ENCODE data around the gene ICAM4.

Gene ICAM4

GRCh38 chr19:10316229-10317044 lies 29.7 kb downstream of the ICAM4 start:
- DNase-seq (ENCODE audit: extremely low spot score): no peak
- TF ChIP-seq, protein P1, sequence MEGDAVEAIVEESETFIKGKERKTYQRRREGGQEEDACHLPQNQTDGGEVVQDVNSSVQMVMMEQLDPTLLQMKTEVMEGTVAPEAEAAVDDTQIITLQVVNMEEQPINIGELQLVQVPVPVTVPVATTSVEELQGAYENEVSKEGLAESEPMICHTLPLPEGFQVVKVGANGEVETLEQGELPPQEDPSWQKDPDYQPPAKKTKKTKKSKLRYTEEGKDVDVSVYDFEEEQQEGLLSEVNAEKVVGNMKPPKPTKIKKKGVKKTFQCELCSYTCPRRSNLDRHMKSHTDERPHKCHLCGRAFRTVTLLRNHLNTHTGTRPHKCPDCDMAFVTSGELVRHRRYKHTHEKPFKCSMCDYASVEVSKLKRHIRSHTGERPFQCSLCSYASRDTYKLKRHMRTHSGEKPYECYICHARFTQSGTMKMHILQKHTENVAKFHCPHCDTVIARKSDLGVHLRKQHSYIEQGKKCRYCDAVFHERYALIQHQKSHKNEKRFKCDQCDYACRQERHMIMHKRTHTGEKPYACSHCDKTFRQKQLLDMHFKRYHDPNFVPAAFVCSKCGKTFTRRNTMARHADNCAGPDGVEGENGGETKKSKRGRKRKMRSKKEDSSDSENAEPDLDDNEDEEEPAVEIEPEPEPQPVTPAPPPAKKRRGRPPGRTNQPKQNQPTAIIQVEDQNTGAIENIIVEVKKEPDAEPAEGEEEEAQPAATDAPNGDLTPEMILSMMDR (IDR thresholded peaks at IDR 0.05; ENCODE audit: control extremely low read depth, extremely low read depth, low read depth, missing control alignments): no peak
- POLR2A ChIA-PET: interaction anchor here (1.0 to 1.8 kb wide), 2 partner anchors 17 to 45 kb away, joined by 6 to 9 read pairs; partner anchors contain the start of gene ICAM1
- CTCF ChIA-PET: interaction anchor here (1.6 to 1.9 kb wide), 2 partner anchors 55 to 75 kb away, joined by 3 to 4 read pairs; no protein-coding TSS in a partner anchor

DNA sequence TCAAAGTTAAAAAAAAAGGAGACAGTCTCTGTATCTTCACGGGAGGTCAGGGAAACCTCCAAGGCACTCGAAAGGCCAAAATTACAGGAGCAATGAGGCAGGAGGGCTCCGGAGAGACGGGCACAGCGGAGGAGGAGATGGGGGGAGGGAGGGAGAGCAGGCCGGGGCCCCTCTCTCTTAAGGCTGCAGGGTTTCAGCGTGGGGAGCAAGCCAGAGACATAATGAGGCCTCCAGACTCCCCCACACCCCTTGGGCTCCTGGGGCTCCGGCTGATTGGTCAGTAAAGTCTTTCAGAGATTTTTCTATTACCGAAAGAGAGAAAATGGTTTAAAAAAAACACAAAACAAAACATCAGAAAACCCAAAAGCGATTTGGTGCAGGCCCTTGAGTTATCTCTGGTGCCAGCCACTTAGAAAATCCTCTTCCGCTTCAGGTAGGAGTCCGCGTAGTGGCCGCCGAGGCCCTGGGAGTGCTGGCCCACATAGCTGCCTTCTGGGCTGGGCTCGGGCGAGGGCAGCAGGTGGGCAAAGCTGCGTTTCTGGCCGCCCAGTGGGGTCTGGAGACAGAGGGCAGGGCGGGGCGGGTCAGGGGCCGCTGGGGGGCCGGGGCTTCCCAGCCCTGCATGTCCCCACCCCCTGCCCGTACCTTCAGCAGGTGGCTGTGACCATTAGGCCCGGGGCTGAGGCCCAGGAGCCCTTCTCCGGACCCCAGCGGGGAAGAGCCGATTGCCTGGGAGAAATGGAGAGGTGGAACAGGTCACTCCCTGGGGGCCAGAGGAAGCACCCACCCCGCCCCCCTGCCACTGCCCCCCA lies 30.5 kb downstream of the ICAM4 start:
- ChIA-PET CTCF (interaction anchor here (1.6 to 1.9 kb wide), 2 partner anchors 55 to 74 kb away, joined by 3 to 4 read pairs; no protein-coding TSS in a partner anchor), POLR2A (interaction anchor here (0.6 to 1.8 kb wide), 3 partner anchors 16 to 46 kb away, joined by 4 to 9 read pairs (median 6); partner anchors contain the start of gene ICAM1)
- DNase-seq (ENCODE audit: extremely low spot score): no peak
- TF ChIP-seq, protein P1 (IDR thresholded peaks at IDR 0.05; ENCODE audit: control extremely low read depth, extremely low read depth, low read depth, missing control alignments): no peak

GRCh38 chr19:10317857-10318462 lies 31.2 kb downstream of the ICAM4 start:
- ChIA-PET POLR2A (interaction anchor here (0.6 to 1.8 kb wide), 2 partner anchors 33 to 46 kb away, joined by 4 to 9 read pairs; partner anchors contain the start of gene ICAM1), CTCF (interaction anchor here (1.6 kb wide), 1 partner anchor 56 kb away, joined by 3 read pairs; no protein-coding TSS in a partner anchor)
- TF ChIP-seq, protein P1 (IDR thresholded peaks at IDR 0.05; ENCODE audit: control extremely low read depth, extremely low read depth, low read depth, missing control alignments): no peak
- no peak for DNase-seq (ENCODE audit: extremely low spot score)

DNA sequence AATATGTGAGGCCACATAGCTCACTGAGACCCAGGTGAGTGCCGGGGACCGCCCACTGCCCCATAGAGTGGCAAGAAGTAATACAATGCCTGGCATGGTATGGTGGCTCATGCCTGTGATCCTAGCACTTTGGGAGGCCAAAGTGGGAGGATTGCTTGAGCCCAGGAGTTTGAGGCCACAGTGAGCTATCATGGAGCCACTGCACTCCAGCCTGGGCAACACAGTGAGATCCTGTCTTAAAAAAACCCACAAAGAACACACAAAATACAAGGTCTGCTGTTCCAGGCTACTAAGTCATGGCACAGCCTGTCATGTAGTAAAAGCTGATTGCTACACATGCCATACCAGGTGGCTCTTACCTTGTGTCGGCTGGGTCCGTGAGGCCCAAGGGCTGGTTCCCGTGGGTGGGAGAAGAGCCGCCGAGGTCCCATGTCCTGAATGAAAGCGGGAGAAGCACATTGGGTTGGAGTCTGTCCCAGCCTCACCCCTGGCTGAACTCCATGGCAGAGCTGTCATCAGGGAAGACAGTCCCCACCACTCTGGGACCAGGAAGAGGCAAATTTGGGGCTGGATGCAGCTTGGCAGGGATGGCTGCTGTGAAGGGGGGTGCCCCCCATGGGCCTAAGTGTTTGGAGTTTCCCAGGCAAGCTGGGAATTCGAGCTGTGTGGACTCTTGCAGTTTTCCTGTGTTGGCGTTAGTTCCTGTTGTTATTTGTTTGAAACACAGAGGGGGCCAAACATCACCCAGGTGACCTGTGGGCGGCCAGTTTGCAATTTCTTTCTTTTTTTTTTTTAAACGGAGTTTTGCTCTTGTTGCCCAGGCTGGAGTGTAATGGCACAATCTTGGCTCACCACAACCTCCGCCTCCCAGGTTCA lies 32.3 kb downstream of the ICAM4 start:
- TF ChIP-seq, protein P1 (IDR thresholded peaks at IDR 0.05; ENCODE audit: control extremely low read depth, extremely low read depth, low read depth, missing control alignments): no peak
- ChIA-PET POLR2A (no interaction called here), CTCF (interaction anchor here (1.3 kb wide), 1 partner anchor 13 kb away, joined by 3 read pairs; no protein-coding TSS in a partner anchor)
- no peak for DNase-seq (ENCODE audit: extremely low spot score)

GRCh38 chr19:10320602-10321416 lies 34.1 kb downstream of the ICAM4 start:
- CTCF ChIA-PET: interaction anchor here (1.5 to 1.8 kb wide), 2 partner anchors 9 to 68 kb away, joined by 4 to 6 read pairs; no protein-coding TSS in a partner anchor
- POLR2A ChIA-PET: interaction anchor here (0.5 to 0.6 kb wide), 3 partner anchors 10 to 1147 kb away, joined by 3 to 6 read pairs (median 4); no protein-coding TSS in a partner anchor

More at GRCh38 chr19:10320602-10321416, 34.1 kb downstream of the ICAM4 start:
- TF ChIP-seq, protein P1 (IDR thresholded peaks at IDR 0.05; ENCODE audit: control extremely low read depth, extremely low read depth, low read depth, missing control alignments): no peak
- no peak for DNase-seq (ENCODE audit: extremely low spot score)
